H7 (cell line): Measurements from ENCODE around the gene SLC25A11. TPM values are rescaled to one million over a fixed set of nuclear protein-coding genes. Genes with fewer than 3 reads are reported as not detected.

Experiments used
- DNase-seq: peaks from one replicate; pipeline ENCODE4 v3.0.0; 2012
- H3K27me3 ChIP-seq: 2 replicates; pipeline ENCODE4 v1.6.0; 2011; ENCODE audit warnings: mild to moderate bottlenecking, low read length; ENCODE audit not compliant: control insufficient read depth, insufficient read depth
- H3K36me3 ChIP-seq: replicated peaks from 2 replicates; pipeline ENCODE4 v1.5.1; 2011; ENCODE audit warnings: low read length; ENCODE audit not compliant: control insufficient read depth, insufficient read depth
- H3K4me3 ChIP-seq: 2 replicates; pipeline ENCODE4 v1.5.1; 2011; ENCODE audit warnings: low read depth, mild to moderate bottlenecking, control low read depth, low read length, moderate library complexity; ENCODE audit not compliant: insufficient read depth
- total RNA-seq: library from RNA; depleted of rRNA; stranded (reverse); fragments of >200 nt; shearing (Covaris generic); gene quantifications from 2 replicates; pipeline ENCODE4 v1.2.3, GENCODE V29; 2014

SLC25A11 gene
- total RNA-seq, 1 experiment from 2014 or later = 169 TPM

DNA sequence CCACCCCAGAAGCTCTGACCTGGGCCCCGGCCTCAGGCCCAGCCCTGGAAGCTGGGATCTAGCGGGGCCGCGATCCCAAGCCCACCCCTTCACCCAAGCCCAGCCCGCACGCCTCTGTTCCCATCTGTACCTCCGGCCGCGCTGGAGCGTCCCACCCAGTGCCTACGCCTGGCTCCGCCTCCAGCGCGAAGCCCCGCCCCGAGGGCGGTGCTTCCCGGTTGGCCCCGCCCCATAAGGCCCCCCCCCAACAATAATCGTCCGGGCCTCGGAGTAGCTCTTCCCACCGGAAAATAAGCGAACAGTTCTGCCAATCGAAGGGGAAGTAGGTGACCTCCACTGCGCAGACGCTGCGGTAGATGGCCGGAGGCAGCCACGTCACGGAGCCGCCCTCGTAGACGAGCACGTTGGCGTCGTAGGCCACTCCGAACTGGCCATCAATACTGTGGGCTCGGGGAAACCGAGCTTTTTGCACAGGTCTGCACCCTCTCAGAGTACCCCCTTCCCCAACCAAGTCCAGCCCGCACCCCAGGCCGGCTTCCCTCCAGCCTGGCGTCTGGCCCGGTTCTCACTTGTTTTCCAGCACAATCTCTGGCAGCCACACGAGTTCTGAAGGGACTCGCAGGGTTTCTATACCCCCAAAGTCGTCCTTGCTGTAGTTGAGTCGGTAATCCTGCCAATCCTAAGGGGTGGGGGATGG is 38.0 kb downstream of the SLC25A11 start:
- DNase-seq = peak; percentile 87
- H3K4me3 ChIP-seq = peak overlapping the region; percentile 19; the same call in 1 of the 2 replicates
- 0 out of 2 replicates have a peak, but pooled peaks cover under 1% of the 10 kb centered on the region for H3K36me3 ChIP-seq
- H3K27me3 ChIP-seq = peaks cover 22% of the 10 kb centered on the region; the same call in 1 of the 2 replicates

DNA sequence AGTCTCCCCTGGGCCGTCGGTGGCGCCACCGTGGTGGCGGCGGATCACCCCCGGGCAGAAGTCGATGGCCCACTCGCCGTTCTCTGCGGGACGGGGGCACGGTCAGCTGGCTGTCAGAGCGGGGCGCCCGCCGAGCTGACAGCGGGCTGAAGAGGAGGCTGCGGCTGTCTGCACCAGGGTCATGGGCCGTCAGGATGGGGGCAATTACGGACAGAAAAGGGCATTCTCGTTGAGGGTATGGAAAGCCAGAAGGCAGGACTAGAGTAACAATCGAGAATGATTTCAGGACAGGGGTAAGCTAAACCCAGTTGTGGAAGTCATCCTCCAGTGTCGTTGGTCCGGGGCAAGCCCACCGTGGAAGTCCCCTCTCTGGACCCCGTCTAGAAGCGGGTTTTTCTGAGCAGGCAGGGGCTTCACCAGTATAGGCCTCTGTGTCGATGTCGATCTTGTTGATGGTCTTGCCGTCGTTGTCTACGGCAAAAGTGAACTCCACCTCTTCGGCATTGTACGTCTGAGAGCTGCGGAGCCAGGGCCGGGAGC is 38.7 kb downstream of the SLC25A11 start:
- peak overlapping the region; percentile 64 for H3K4me3 ChIP-seq
- DNase-seq = no peak
- H3K27me3 ChIP-seq = peaks cover 22% of the 10 kb centered on the region; the same call in 1 of the 2 replicates
- peaks cover 6% of the 10 kb centered on the region for H3K36me3 ChIP-seq

DNA sequence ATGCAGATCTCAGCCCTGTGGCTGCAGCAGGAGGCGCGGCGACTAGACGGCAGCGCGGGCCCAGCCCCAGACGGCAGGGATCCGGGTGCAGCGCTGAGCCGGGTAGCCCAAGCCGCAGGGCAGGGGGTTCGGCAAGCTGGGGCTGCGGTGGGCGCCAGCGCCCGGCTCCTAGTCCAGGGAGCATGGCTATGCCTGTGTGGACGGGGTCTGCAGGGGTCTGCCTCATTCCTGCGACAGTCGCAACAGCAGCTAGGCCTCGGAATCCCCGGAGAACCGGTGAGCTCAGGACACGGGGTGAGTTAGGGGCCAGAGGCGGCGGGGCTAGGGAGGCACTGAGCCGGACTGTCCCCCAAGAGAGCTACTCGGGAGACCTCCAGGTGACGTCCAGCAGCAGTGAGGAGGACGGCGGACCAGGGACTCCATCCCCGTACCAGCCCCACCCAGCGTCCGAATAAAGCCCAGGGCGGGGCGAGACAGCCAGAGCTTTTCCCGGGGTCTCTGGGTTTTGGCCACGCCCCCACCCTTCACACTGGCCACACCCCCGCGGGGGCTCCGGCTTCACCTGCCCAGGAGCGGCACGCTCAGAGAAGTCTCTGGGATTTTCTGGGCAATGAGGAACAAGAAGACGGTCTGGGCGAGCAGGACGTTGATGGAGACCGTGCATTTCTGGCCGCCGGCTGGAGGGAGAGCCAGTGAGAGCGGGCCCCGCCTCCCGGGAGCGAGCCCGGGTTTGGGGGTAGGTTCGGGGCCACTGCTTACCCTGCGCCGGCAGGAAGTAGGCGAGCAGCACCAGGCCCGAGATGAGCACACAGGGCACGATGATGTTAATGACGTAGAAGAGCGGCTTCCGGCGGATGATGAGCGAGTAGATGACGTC is 39.4 kb downstream of the SLC25A11 start:
- Histone ChIP-seq H3K36me3 (peaks cover 6% of the 10 kb centered on the region), H3K27me3 (peaks cover 22% of the 10 kb centered on the region; the same call in 1 of the 2 replicates), H3K4me3 (peak overlapping the region; percentile 64)
- peak; percentile 93 for DNase-seq

DNA sequence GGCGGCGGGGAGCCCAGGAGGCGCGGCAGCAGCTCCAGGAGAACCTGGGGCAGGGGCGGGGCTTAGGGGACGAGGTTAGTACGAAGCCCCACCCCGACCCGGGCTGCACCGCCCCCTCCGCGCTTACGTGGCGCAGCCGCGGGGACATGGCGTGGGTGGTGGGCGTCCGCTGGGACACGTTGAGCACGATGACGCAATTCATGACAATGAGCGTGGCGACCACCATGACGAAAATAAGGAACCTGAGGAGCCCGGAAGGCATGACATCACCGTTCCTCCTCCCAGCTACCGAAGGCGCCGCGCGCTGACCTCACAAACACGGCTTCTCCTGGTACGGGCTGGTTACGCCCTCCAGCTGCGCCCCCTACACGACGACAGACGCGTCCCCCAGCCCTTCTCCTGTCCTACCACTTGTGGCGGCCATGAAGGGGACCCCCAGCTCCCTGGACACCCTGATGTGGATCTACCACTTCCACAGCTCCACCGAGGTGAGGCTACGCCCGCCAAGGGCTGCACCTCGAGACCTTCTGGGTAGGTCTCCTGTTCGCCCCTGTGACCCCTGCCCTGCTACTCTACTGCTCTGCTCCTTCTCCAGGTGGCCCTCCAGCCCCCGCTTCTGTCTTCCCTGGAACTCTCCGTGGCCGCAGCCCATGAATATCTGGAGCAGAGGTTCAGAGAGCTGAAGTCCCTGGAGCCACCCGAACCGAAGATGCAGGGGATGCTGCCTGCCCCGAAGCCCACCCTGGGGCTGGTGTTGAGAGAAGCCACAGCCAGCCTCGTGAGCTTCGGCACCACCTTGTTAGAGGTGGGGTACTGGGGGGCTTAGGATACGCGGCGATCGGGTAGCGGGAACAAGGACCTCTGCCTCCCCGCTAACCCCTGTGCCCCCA is 40.3 kb downstream of the SLC25A11 start, which contains the start of gene C17orf107:
C17orf107 (plus strand) TSS at position 196 of the 890 bp plus-strand sequence; CDS start at position 423, 227 bp downstream.
- peak; percentile 75 for DNase-seq
- peaks cover 13% of the 10 kb centered on the region for H3K36me3 ChIP-seq
- peaks cover 22% of the 10 kb centered on the region; the same call in 1 of the 2 replicates for H3K27me3 ChIP-seq
- H3K4me3 ChIP-seq = peak within 1 kb of the TSS; percentile 64

DNA sequence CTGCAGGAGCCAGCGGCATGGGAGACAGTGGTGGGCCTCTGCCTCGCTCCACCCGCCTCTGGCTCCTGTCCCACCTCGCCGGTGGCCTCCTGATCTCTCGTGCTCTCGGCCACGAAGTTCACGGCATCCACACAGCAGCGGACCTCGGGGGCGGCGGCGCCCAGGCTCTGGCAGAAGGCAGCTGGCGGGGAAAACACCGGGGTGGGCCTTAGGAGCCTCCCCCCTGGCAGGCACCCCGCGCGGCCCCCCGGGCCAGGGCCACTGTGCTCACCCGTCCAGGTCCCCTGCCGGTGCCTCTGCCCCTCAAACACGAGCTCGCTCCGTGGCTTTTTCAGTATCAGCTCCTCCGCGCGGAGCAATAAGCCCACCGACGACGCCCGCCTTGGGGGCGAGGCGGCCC is 40.9 kb downstream of the SLC25A11 start:
- peaks cover 22% of the 10 kb centered on the region; the same call in 1 of the 2 replicates for H3K27me3 ChIP-seq
- peaks cover 16% of the 10 kb centered on the region for H3K36me3 ChIP-seq
- peak overlapping the region; percentile 64 for H3K4me3 ChIP-seq
- DNase-seq = no peak

DNA sequence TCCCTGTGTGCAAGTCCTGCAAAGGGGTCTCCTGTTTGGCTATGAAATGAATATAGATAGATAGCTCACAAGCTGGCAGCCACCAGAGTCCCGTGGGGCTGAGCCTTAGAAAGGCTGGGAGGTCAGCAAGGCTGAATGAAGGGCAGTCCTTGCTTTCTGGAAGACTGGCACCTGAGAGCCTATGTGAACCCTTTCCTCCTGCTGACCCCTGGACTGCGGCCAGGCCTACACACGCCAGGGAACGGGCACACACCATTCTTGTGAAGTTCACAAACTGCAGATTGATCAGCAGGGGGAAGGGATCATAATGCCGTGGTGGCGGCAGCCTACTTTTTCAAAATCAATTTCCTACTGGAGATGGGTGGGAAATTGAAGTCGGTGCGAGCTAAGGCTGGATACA is 41.5 kb downstream of the SLC25A11 start:
- peak; percentile 16 for DNase-seq
- Histone ChIP-seq H3K36me3 (peaks cover 16% of the 10 kb centered on the region), H3K4me3 (peak overlapping the region; percentile 64; the same call in 1 of the 2 replicates), H3K27me3 (peaks cover 22% of the 10 kb centered on the region; the same call in 1 of the 2 replicates)

DNA sequence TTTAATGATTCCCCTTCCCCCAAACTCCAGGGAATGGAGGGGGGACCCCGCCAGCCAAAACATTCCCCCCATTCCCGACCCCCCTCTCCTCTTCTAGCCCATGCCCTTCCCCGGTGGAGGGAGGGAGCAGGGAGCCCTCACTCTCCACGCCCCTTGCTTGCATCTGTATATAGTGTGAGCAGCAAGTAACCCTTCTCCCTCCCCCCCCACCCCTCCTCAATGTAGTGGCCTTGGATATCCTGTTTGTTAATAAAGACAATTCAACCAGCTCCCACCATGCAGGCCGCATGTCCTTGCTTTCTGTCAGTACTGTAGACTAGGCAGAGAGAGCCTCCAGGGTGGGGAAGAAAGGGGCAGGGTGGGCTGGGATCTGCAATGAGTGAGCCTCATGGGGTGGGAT is 42.1 kb downstream of the SLC25A11 start:
- H3K36me3 ChIP-seq = peaks cover 16% of the 10 kb centered on the region

DNA sequence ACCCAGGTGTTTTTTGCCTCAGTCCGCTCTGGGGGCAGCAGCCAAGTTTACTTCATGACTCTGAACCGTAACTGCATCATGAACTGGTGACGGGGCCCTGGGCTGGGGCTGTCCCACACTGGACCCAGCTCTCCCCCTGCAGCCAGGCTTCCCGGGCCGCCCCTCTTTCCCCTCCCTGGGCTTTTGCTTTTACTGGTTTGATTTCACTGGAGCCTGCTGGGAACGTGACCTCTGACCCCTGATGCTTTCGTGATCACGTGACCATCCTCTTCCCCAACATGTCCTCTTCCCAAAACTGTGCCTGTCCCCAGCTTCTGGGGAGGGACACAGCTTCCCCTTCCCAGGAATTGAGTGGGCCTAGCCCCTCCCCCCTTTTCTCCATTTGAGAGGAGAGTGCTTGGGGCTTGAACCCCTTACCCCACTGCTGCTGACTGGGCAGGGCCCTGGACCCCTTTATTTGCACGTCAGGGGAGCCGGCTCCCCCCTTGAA is 42.6 kb downstream of the SLC25A11 start:
- Histone ChIP-seq H3K36me3 (peaks cover 16% of the 10 kb centered on the region), H3K4me3 (no peak overlapping the region), H3K27me3 (peaks cover 22% of the 10 kb centered on the region; the same call in 1 of the 2 replicates)
- peak; percentile 35 for DNase-seq

More for the DNA sequence above, 42.1 kb downstream of the SLC25A11 start:
- DNase-seq = peak; percentile 22
- Histone ChIP-seq H3K27me3 (peaks cover 22% of the 10 kb centered on the region; the same call in 1 of the 2 replicates), H3K4me3 (no peak overlapping the region)

DNA sequence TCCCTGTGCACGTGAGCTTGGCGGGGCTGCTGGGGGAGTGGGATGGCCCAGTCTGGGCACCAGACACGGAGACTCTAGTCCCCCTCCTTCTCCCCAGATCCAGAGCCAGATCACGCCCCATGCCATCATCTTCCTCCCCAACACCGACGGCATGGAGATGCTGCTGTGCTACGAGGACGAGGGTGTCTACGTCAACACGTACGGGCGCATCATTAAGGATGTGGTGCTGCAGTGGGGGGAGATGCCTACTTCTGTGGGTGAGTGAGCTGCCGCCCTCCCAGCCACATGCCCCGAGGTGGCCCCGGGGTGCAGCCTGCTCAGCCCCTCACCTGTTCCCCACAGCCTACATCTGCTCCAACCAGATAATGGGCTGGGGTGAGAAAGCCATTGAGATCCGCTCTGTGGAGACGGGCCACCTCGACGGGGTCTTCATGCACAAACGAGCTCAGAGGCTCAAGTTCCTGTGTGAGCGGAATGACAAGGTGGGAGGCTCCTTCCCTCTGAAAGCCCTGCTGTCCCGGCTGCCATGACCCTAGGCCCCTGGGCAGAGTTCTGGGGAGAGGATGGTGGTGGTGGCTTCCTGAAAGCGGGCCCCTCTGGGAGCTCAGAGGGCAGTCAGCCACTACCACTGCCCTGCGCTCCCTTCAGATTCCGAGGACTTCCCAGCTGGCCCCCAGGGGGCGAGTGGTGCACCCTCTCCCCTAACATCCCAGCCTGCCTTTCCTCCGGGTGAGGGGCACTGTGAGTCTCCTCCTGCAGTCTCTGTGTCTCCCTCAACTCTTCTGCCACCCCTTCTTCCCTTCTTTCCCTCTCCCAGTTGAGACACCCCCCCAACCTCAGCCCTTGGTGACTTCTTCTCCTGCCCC is 43.3 kb downstream of the SLC25A11 start:
- H3K27me3 ChIP-seq = peaks cover 20% of the 10 kb centered on the region; the same call in 1 of the 2 replicates
- H3K36me3 ChIP-seq = peaks cover 16% of the 10 kb centered on the region
- peak; percentile 60 for DNase-seq
- no peak overlapping the region for H3K4me3 ChIP-seq

DNA sequence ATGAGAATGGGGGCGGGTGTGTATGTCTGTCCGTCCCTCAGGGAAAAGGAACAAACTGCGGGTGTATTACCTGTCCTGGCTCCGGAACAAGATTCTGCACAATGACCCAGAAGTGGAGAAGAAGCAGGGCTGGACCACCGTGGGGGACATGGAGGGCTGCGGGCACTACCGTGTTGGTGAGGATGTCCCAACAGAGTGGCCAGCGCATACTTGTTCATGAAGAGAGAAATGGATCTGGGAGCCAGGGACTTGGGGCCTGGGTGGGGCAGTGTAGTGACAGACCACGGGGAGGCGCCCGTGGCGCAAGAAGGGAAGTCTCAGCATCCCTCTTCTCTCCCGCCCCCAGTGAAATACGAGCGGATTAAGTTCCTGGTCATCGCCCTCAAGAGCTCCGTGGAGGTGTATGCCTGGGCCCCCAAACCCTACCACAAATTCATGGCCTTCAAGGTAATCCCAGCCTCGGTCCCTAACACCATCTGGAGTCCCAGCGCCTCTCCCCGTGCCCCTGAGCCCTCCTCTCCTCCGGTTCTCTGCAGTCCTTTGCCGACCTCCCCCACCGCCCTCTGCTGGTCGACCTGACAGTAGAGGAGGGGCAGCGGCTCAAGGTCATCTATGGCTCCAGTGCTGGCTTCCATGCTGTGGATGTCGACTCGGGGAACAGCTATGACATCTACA is 44.1 kb downstream of the SLC25A11 start:
- Histone ChIP-seq H3K4me3 (no peak overlapping the region), H3K36me3 (peaks cover 21% of the 10 kb centered on the region), H3K27me3 (peaks cover 15% of the 10 kb centered on the region; the same call in 1 of the 2 replicates)
- DNase-seq = peak; percentile 91

DNA sequence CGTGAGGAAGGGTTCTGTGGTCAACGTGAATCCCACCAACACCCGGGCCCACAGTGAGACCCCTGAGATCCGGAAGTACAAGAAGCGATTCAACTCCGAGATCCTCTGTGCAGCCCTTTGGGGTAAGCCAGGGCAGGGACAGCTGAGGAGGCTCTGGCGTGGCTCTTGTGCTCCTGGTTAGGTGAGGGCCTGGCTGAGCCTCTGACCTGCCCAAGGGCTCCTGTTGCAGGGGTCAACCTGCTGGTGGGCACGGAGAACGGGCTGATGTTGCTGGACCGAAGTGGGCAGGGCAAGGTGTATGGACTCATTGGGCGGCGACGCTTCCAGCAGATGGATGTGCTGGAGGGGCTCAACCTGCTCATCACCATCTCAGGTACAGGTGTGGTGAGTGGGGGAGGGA is 44.7 kb downstream of the SLC25A11 start:
- no peak overlapping the region for H3K4me3 ChIP-seq
- DNase-seq = peak; percentile 42
- peaks cover 11% of the 10 kb centered on the region; the same call in 1 of the 2 replicates for H3K27me3 ChIP-seq
- peaks cover 28% of the 10 kb centered on the region for H3K36me3 ChIP-seq
